HG03280 (cell line): ENCODE results near the gene PFKL.

ENCODE experiments used
- ATAC-seq: cut with Tn5 transposase; IDR thresholded peaks from one replicate; pipeline ENCODE4 v1.9.1; 2021; ENCODE audit warnings: mild to moderate bottlenecking, moderate library complexity; ENCODE audit not compliant: unreplicated experiment

PFKL gene

DNA sequence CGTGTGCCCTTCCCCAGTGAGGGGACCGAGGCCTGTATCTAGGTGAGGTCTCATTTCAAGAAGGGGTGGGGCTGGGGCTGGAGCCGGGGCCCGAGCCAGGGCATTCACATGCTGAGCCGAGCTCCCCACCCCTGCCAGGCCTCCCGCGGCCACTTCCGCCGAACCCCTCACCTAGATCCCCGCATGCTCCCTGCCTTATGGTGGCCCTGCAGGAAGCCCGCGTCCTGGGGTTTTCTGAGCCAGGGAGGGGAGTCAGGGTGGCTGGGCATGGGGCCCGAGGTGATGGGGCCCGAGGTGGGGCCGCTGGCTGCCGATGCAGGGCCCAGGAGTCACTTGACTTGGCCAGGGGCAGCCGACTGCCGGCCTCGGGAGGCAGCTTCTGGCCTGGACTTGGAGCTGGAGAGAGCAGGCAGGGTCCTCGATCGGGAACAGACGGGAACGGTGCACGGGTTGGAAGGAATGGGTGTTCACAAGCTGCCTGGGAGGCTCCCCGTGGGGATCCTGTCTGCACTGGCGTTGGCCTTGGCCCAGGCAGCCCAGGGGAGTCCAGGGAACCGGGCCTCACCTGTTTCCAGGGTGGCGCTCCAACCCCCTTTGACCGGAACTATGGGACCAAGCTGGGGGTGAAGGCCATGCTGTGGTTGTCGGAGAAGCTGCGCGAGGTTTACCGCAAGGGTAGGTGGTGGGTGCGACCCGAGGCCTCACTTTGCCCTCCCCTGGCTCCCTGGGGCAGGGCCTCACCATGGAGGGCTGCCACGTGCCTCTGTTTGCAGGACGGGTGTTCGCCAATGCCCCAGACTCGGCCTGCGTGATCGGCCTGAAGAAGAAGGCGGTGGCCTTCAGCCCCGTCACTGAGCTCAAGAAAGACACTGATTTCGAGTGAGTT is 25.8 kb downstream of the PFKL start:
- ATAC-seq, result no peak

DNA sequence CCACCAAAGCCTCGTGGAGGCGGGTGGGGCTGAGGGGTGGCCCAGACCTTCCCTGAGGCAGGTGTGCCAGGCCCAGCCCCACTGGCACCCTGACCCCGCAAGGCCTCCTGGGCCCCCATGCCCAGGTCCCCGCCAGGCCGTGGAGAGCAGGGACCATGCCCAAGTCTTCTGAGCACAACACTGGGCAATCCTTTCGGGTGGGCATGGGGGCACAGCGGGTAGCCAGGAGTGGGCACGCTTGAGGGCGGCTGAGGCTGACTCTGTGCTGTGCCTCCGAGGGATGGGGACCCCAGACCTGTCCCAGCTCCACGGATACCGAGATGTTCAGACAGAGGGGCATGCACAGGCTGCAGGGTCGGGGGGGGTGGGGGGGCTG is 26.4 kb downstream of the PFKL start:
- ATAC-seq, result no peak

DNA sequence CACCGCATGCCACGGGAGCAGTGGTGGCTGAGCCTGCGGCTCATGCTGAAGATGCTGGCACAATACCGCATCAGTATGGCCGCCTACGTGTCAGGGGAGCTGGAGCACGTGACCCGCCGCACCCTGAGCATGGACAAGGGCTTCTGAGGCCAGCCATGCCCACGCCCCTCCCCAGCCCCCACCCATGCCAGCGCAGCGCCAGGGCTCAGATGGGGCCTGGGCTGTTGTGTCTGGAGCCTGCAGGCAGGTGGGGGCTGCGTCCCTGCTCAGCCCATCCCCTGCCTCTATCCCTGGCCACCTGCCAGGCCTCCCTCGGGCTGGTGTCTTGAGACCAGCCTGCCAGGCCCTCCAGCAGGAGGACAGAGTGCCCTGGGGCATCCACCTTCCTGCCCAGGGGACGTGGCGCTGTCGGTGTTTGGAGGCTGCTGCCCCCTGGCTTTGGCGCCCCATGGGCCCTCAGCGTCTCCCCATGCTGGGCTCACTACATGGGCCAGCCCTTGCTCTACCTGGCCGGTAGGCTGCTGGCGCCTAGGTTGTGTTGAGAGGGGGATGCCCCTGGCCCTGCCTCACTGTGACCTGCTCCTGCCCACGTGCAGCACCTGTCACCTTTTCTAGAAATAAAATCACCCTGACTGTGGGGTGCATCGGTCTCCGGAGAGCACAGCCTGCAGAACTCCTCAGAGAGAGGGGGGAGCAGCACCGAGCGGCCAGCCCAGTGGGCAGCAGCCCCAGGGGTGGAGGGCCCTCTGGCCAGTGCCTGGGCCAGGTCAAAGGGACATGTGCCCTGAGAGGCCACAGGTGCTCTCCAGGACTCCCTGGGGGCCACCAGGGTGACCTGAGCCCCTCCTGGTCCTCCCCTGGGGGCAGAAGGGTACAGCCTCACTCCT is 27.1 kb downstream of the PFKL start:
- ATAC-seq, result no peak

DNA sequence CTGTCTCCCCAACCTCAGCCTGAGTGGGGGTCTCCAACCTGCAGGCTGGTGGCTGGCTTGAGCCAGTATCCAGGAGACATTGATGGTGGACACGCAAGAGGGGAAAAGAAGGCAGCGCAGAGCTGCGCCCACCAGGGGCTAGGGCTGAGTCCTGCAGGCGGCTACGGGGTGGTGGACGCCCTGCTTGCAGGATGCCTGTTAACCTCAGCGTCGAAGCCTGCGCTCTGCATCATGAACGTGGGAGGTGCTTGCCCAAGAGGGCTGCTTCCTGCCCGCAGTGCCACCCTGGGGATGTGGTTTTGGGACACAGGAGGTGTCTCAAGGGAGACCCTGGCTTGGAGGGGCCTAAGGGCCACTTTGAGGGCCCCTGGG is 27.7 kb downstream of the PFKL start:
- ATAC-seq, result no peak

DNA sequence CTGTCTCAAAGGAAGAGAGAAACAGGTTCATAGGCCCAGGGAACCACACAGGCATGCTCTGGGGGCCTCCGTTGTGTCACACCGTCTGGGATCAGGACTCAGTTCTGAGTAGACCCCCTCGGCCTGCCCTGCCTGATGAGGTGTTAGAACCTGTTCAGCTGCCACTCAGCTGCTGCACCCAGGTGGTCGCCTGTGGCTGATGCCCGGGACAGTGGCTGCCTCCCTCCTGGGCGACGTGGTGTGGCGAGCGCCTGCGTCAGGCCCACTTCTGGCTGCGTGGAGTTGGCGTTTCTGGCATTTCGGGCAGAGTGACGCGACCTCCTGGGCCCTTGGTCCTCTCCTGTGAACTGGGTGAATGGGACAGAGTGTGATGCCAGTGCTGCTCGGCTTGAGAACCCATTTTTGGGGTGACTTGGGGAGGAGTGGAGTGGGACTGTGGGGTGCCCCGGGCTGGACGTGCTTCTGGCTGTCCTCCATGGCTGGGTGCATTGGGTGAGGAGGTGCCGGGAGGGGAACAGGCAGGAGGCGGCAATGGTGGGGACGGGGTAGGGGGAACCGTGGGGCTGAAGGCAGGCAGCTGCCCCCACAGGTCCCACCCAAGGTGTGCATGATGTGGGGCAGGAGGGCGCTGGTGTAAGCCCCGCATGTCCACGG is 28.5 kb downstream of the PFKL start:
- ATAC-seq, result no peak

DNA sequence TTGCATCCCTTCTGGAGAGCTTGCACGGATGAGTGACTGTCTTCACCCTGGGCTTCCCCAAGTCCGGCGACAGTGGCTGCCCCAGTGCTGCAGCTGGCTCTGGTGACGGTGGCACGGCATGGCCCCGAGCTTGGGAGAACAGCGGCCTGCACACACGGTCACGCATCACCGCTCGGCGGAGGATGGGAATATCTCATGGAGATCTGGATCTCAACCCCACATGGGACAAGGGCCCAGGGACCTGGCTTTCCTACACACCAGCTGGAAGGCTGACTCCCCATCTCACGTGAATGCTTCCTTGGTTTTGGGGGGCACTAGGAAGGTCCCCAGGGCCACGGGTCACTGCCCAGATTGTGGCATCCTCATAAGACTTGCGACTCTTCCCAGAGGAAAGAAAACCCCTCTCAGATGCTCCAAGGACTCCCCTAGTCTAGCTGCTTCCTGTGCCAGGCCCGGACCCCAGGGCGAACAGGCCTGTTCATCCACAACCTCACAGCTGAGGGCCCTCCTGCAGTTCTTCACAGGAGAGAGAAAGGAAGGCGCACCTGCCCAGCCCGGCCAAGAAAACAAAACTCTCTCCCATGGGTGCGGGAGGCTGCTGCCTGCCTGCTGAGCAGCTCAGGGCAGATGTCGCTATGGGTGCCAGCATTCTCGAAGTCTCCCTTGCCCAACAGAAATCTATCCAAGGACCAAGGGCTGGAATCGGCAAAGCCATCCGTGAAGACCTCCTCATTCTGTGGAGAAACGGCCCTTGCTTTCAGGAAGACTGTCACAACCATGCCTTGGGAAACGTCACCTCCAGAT is 29.4 kb downstream of the PFKL start:
- ATAC-seq, result no peak

DNA sequence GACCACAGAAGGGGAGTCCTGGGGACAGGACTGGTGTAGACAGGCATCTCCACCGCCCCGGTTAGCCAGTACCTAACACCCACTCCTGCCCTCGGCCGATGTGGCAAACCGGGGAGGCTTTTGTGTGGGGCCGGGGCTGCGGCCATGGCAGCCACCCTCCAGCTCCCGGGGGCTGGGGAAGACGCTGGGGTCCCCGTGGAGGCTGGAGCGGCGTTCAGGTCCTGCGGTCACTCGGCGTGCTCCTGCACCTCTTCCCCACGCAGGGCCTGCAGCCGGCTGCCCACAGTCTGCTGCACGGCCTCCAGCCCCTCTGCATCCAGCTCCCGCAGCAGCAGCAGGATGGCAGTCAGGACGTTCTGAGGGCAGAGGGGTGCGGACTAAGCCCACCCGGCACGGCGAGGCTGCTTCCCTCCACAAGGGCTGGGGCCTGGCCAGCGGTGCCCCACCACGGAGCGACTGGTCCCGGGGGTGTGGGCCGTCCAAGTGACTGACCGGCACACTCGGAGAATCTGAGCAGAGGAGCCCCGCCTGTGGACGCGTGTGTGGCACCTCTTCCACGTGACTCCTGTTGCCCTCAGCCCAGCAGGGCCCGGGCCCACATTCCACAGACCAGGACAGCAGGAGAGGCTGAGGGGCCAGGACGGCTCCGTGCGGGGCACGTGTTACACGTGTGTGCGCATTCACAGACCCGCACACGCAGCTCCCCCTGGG is 30.3 kb downstream of the PFKL start:
- ATAC-seq, result no peak

DNA sequence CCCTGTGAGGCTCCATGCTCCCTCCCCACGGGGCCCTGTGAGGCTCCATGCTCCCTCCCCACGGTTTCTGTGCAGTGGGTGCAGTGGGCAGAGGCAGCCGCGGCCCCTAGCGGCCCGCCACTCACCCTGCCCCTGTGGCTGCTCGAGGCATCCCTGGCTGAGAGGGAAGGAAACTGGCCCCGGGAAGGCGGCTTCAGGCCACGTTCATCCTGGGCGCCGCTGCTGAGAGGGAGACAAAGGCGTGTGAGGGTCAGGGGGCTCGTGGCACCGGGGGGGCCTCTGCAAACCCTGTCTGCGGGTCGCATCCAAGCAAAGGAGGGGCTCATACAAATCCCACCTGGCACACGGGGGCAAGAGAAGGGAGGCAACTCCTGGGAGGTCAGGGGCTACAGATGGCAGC is 30.8 kb downstream of the PFKL start:
- no peak for ATAC-seq

DNA sequence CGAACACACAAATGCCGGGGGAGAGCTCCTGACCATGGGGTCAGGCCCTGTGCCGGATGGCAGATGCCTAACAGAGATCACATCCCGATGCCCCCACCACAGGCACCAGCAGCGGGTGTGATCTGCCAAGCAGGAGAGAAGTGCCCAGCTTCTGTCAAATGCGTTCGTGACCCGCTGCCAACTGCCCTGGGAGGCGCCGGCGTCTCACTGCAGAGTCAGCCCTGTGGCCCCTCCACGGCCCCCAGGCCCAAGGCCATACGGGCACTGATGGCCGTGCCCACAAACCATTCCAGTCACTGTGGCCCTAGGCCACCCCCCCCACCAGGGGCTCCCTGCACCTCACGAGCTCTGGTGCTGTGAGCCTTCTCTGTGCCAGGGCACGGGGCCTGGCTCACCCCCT is 31.4 kb downstream of the PFKL start:
- no peak for ATAC-seq

DNA sequence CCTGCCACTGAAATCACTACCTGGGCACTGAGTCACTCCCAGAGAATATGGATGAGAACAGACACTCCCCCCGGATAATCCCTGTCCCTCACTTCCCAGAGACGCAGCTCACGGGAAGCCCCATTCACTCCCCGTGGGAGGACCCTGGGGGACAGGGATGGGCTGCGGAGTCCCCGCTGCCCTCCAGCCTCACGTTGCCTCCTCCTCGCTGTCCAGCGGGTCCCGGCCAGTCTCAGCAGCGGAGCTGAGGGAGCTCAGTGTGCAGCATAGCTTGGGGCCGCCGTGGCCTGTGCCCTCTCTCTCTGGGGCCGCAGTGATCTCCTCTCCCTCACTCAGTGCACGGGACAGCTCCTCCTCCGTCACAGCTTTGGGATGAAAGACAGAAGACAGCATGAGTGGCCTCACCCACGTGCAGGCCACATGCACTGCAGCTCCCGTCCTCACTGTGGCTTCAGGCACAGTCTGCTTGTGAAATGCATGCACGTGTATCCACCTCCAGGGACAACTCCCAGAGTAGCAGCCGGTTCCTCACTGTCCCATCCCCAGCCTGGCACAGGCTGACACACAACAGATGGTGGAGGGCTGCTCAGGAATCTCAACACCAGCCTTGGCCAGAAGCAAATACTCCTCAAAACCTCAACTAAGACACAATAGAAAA is 31.9 kb downstream of the PFKL start:
- ATAC-seq, result no peak

DNA sequence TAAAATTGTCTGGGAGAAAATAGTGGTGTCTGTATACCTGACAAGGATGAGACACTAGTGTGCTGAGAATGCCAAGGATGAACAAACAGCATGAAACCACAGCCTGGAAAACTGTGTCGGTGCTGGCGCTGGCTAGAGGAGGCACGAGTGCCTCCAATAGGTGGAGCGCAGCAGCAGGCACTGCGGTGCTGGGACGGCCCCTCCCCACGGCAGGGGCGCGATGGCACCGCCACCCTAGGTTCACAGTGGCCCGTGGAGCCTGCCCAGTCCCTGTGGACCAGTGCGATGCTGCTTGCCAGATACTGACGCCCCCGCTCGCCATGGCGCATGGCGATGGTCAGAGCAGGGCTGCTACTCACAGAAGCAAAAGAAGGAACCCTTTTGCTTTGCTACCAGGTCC is 32.5 kb downstream of the PFKL start:
- ATAC-seq, result no peak

DNA sequence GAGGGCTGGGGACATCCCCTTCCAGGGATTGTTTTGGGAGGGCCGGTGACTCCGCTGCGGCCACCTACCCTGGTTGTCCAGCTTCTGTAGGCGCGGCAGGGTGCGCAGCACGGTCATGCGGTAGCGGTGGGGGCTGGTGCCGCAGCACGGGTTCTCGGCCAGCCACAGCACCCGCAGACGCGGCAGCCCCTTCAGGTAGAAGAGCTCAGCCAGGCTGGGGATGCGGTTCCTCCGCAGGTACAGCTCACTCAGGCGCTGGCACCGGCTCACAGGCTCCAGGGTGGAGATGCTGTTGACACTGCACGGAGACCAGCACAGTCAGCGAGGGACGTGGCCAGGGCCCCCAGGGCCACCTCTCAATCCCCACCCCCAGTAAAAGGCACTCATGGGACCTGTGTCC is 33.1 kb downstream of the PFKL start:
- ATAC-seq, result no peak

DNA sequence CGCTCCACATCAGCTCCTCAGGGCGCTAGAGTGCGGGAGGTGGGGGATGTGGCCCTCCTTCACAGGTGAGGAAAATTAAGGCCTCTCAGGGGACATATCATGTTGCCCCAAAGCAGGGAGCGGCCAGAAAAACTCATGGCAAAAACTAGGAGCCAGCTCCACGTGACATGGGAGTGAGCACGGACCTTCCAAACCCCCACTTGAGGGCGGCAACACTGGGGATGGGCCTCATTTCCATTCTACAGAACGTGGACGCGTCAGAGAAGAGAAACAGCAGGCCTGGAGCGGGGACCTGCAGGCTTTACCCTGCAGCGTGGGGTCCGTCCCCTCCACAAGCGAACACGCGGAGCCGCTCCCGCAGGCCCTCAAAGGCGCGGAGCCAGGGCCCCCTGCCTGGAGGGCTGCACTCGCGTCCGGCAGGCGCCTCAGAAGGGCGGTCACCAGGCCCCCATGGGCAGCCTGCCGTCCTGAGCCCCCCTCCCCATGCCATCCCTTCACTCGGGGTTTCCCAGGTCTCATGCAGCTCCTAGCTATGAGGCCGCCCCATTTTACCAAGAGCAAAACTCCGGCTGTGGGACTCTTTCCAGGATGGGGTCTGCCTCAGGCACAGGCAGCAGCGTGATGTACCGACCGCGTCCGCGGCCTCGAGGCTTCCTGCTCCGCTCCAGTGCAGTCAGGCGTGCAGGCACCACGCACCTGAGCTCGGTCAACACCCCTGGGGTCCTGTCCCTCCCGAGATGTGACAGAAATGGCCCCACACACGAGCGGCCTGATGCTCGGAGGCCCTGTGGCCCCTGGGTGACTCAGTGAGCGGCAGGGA is 33.9 kb downstream of the PFKL start:
- ATAC-seq, result no peak

DNA sequence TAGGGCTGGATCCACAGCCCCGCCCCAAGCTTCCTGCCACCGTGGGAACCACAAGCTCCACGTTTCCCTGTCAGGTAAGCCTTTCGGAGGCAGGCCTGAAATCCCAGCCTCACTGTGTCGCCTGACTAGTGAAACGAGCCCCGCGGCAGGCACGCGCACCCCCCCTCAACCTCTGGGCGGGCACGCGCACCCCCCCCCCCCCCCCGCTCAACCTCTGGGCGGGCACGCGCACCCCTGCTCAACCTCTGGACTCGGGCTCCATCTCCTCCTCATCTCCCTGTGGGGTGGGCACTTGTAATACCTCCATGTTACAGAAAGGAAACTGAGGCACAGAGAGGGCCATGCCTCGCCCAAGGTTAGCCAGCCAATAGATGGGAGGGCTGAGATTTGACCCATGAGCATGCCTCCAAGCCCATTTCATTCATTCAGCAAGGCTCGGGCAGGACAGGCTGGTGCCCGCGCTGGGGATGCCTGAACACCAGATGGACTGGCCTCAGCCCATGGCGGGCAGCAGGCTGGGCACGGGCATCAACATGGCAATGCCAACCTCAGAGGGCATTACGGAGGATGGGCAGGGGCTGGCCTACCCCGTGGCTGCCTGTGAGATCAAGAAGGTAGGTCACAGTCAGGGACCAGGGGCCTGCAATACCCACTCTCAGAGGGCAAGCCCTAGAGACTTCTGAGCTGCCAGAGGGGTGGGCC is 34.6 kb downstream of the PFKL start:
- ATAC-seq, result no peak

DNA sequence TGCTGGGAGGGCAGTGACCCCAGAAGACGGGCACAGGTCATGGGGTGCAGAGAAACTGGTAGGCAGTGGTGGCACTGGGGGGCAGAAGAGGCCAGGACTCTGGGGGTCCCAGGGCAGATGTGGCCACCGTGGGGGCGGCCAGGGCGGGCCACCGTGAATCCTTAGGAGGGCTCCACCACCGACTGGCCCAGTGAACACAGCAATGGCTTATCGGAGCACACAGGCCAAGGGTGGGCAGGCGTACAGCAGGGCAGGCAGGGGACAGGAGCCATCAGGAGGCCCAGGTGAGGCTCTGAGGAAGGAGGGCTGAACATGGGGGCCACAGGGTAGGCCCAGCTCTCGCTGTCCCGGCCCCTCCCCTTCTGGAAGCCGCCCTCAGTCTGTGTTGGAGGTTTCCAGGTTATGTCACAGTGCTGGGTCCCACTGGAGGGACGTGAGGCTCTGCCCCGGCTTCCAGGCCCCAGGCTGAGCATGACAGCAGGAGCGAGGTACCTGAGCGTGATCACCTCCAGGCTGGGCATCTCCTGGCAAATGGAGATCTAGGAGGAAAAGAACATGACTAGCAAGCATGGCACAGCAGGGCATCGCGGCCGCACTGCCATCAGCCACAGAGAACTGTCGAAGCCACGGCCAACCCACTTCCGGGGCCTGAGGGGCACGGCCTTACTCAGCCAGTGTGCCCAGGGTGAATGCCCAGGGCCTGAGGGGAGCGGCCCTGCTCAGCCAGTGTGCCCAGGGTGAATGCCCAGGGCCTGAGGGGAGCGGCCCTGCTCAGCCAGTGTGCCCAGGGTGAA is 35.6 kb downstream of the PFKL start:
- ATAC-seq, result no peak

DNA sequence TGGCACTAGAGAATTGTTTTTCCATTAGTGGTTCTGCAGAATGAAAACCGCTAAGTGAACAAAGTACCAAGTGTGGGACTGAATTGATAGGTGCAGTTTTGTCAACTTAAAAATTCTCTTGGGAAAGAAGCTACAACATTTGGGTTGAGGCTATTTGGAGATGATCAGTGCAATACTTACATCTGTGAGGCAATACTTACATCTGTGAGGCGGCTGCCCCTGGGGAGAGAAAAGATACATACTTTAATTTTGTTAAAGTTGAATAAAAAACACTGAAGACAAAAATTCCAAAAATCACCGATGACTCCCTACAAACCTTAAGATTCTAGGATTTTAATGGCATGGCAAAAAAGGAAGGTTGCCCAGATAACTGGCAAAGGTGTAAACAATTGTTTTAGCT is 37.6 kb downstream of the PFKL start:
- ATAC-seq, result no peak
